Panc1 (cell line): Measurements from ENCODE around the gene IGFALS.

Experiments used
- CTCF ChIP-seq: fragments of 450-650 bp; IDR thresholded peaks from 2 replicates; pipeline ENCODE4 v1.5.1; 2017; ENCODE audit warnings: mild to moderate bottlenecking
- REST ChIP-seq, 2 experiments: IDR thresholded peaks; 2 replicates each; pipeline ENCODE4 v1.6.1; 2011 to 2012; ENCODE audit warnings: low read depth in 2 of 2, control low read depth in 1 of 2, low read length in 1 of 2, mild to moderate bottlenecking in 1 of 2, moderate library complexity in 1 of 2; ENCODE audit not compliant: insufficient read depth in 1 of 2
- SIN3A ChIP-seq: IDR thresholded peaks from 2 replicates; pipeline ENCODE4 v1.6.1; 2012; ENCODE audit warnings: low read depth, mild to moderate bottlenecking, low read length, moderate library complexity, borderline replicate concordance; ENCODE audit not compliant: insufficient read depth

GRCh38 chr16:1761751-1762150 lies 31.8 kb downstream of the IGFALS start:
- no peak for TF ChIP-seq CTCF
- no peak for TF ChIP-seq REST (IDR thresholded peaks at IDR 0.05; ENCODE audit: insufficient read depth in 1 of 2, low read depth in 2 of 2, low read length in 1 of 2)
- no peak for TF ChIP-seq SIN3A
